Lung (tissue), 12 donors: Measurements from ENCODE around the gene DLG2. TPM values are rescaled to one million over a fixed set of nuclear protein-coding genes. Genes with fewer than 3 reads are reported as not detected.

Experiments
- ATAC-seq: fragments of 200-7000 bp; cut with Tn5 transposase; one replicate; pipeline ENCODE4 v1.9.1; 2020; ENCODE audit warnings: moderate number of reproducible peaks; ENCODE audit not compliant: insufficient read depth, low FRiP score
- DNase-seq, 3 donors: peaks; one replicate each; pipeline ENCODE4 v3.0.0-alpha.2; 2013 to 2017
- H3K27ac ChIP-seq, 2 donors: one replicate each; pipeline ENCODE4 v1.5.1; 2013; ENCODE audit warnings: mild to moderate bottlenecking in 2 of 2, moderate library complexity in 2 of 2, control low read depth in 1 of 2, inconsistent platforms in 1 of 2, low read depth in 1 of 2, low read length in 1 of 2
- H3K27me3 ChIP-seq, 3 donors: one replicate each; pipeline ENCODE4 v1.5.1; 2013; ENCODE audit warnings: low read length in 2 of 3; ENCODE audit not compliant: control insufficient read depth in 3 of 3, insufficient read depth in 3 of 3
- H3K36me3 ChIP-seq, 4 donors: one replicate each; pipeline ENCODE4 v1.5.1; 2013; ENCODE audit warnings: low read length in 4 of 4, mild to moderate bottlenecking in 1 of 4, moderate library complexity in 1 of 4; ENCODE audit not compliant: control insufficient read depth in 4 of 4, insufficient read depth in 4 of 4
- H3K4me1 ChIP-seq, 5 donors: one replicate each; pipeline ENCODE4 v1.5.1; 2013; ENCODE audit warnings: low read length in 5 of 5, mild to moderate bottlenecking in 2 of 5, moderate library complexity in 1 of 5; ENCODE audit not compliant: control insufficient read depth in 5 of 5, insufficient read depth in 5 of 5
- H3K4me3 ChIP-seq: one replicate; pipeline ENCODE4 v1.5.1; 2013; ENCODE audit warnings: mild to moderate bottlenecking, control low read depth, moderate library complexity
- H3K9ac ChIP-seq, 2 donors: one replicate each; pipeline ENCODE4 v1.5.1; 2013; ENCODE audit warnings: low read length in 2 of 2, control low read depth in 1 of 2; ENCODE audit not compliant: insufficient read depth in 1 of 2
- H3K9me3 ChIP-seq, 4 donors: one replicate each; pipeline ENCODE4 v1.5.1; 2013; ENCODE audit warnings: low read length in 3 of 4, mild to moderate bottlenecking in 1 of 4, moderate library complexity in 1 of 4; ENCODE audit not compliant: control insufficient read depth in 4 of 4, insufficient read depth in 3 of 4
- WGBS, 2 donors: extraction: QIAGEN DNeasy Blood & Tissue Kit; methylation state at CpG; one replicate each; pipeline ENCODE4 v1.1.7; 2013; 5-methylcytosine and 5-hydroxymethylcytosine counted together
- polyA plus RNA-seq, 2 donors: library from polyadenylated mRNA; stranded (reverse); fragments of 200-250 nt; gene quantifications; one replicate each; pipeline ENCODE4 v1.2.1, GENCODE V29; 2013
- total RNA-seq, 2 donors: library from RNA; depleted of rRNA in 1 of 2; stranded (reverse); fragments of >200 nt in 1 of 2; gene quantifications; one replicate each; pipeline ENCODE4 v1.2.1, GENCODE V29; 2014 to 2021
- TF ChIP-seq, protein P1 (sequence below): IDR thresholded peaks from 2 replicates; pipeline ENCODE4 v1.5.1; 2012; ENCODE audit warnings: mild to moderate bottlenecking; ENCODE audit errors: control extremely low read depth, extremely low read depth
- donor health status: control.
- donor health status: control.
- donor health status: Bipolar disorder and iron deficiency.
- donor health status: healthy.
- donor health status: DM: yes; HTN: yes; CAD: no.

DLG2 gene
- total and polyA plus RNA-seq, 4 donors = 0.32 to 24.1 (median 5.4) TPM

DNA sequence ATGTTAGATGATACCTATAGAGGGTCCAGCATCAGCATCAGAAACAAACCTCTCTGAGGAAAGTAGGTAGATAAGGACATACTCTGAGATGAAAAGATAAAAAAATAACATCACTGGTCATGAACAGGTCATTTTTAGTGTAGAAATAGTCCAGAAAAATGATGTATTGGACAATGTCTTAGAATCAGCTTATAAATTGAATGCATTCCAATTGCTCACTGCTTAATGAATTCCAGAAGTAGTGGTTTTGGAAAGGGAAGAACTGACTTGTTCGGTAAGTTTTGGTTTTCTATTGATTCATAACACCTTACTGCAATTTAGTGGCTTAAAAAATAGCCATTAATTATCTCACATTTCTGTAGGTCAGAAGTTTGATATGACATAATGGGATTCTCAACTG, 1411.5 kb downstream of the DLG2 start:
- Histone ChIP-seq H3K27ac (no peak overlapping the region), H3K27me3 (no peaks in the 10 kb centered on the region), H3K9me3 (no peaks in the 10 kb centered on the region), H3K9ac (no peak overlapping the region), H3K4me1 (peaks cover 0 to 3% (median 0%) of the 10 kb centered on the region in 5 donors), H3K4me3 (no peak overlapping the region), H3K36me3 (no peaks in the 10 kb centered on the region)
- 81 to 86% methylated on average over 1 of the region's 1 CpG for WGBS, 2 donors
- TF ChIP-seq, protein P1, sequence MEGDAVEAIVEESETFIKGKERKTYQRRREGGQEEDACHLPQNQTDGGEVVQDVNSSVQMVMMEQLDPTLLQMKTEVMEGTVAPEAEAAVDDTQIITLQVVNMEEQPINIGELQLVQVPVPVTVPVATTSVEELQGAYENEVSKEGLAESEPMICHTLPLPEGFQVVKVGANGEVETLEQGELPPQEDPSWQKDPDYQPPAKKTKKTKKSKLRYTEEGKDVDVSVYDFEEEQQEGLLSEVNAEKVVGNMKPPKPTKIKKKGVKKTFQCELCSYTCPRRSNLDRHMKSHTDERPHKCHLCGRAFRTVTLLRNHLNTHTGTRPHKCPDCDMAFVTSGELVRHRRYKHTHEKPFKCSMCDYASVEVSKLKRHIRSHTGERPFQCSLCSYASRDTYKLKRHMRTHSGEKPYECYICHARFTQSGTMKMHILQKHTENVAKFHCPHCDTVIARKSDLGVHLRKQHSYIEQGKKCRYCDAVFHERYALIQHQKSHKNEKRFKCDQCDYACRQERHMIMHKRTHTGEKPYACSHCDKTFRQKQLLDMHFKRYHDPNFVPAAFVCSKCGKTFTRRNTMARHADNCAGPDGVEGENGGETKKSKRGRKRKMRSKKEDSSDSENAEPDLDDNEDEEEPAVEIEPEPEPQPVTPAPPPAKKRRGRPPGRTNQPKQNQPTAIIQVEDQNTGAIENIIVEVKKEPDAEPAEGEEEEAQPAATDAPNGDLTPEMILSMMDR = no peak
- no peak for DNase-seq
- no peak for ATAC-seq

DNA sequence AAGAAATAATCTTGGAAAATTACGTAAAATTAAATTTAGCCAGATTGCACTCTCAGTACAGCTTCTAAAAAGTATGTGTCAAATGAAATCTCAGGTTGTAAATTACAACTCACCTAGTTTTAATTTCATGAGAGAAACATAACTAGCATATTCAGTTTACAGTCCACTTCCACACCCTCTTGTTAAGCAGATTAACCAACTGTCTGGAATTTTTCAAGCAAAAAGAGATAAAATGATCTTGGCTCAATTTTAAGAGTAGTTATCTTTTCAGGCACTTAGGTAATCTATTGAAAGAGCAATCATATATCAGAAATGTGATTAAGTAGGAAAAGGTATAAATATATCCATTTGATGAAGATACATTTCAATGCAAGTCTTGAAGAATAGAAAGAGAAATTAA, 1412.6 kb downstream of the DLG2 start:
- Histone ChIP-seq H3K9me3 (no peaks in the 10 kb centered on the region), H3K27me3 (no peaks in the 10 kb centered on the region), H3K9ac (no peak overlapping the region), H3K27ac (no peak overlapping the region), H3K4me3 (no peak overlapping the region), H3K4me1 (peaks cover 0 to 3% (median 0%) of the 10 kb centered on the region in 5 donors), H3K36me3 (no peaks in the 10 kb centered on the region)
- ATAC-seq (no peak), DNase-seq (no peak)
- 78 to 96% methylated on average over 1 of the region's 1 CpG for WGBS, 2 donors
- TF ChIP-seq, protein P1 = no peak

DNA sequence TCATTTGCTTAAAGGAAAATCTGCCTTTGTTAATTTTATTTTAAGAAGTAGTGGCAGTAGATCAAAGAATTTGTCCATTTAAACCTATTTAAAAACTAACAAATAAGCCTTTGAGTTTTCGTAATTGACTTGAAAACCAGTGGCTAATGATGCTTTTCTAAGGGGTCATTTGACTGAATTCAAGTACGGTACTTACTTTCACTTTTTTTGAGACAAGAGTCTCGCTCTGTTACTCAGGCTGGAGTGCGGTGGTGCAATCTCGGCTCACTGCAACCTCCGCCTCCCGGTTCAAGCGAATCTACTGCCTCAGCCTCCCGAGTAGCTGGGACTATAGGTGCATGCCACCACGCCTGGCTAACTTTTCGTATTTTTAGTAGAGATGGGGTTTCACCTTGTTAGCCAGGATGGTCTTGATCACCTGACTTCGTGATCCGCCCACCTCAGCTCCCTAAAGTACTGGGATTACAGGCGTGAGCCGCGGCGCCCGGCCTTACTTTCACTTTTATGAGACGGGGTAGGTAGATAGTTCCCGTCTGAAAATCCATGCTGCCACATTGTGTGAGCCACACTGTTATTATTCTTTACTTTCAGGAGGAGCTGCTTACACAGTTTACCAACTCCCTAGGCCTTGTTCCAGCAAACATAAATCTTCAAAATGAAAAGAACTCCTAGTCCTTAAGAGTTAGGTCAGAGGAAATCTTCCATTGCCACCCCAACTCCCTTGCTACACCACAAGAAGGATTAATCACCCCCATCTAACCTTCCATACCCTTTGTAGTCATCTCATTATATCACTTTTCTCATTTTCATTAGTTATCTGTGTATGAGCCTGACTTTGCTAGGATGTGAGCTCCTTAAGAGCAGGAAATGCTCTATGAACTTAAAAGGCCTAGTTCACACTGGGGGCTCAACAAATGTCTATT, 1414.4 kb downstream of the DLG2 start:
- TF ChIP-seq, protein P1 = no peak
- H3K4me1 ChIP-seq = no peaks in the 10 kb centered on the region
- H3K4me3 ChIP-seq = no peak overlapping the region
- DNase-seq = no peak
- WGBS, 2 donors = 94% methylated on average over 20 of the region's 20 CpGs
- no peaks in the 10 kb centered on the region for H3K36me3 ChIP-seq
- no peak overlapping the region for H3K9ac ChIP-seq
- H3K9me3 ChIP-seq = no peaks in the 10 kb centered on the region
- no peak for ATAC-seq
- H3K27me3 ChIP-seq = no peaks in the 10 kb centered on the region
- H3K27ac ChIP-seq = no peak overlapping the region
